NCI-H1417 (cell line): ENCODE measurements around the gene PDRG1.
"Not testable (repeated sequence)": the region's sequence is repeated elsewhere in the genome, so short reads cannot be mapped to it uniquely, and the experiment has no call there.

Experiments used
- DNase-seq, 3 experiments: peaks; one replicate each; lab custom pipeline; 2025; lab: John Stamatoyannopoulos, UW

PDRG1 gene

DNA sequence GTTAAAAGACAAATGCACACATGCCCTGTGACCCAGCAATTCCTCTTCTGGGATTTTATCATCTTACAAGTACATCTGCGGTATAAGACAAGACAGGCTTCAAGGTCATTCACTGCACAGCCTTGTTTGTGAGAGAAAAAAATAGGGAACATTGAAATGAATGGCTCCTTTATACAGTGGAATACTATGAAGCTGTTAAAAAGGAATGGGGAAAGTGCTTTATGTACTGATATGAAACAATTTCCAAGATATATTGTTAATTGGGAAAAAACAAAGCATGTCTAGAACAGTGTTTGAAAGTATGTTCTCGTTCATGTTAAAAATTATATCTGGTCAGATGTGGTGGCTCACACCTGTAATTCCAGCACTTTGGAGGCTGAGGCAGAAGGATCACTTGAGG, 25.4 kb downstream of the PDRG1 start:
- DNase-seq, result no peak

DNA sequence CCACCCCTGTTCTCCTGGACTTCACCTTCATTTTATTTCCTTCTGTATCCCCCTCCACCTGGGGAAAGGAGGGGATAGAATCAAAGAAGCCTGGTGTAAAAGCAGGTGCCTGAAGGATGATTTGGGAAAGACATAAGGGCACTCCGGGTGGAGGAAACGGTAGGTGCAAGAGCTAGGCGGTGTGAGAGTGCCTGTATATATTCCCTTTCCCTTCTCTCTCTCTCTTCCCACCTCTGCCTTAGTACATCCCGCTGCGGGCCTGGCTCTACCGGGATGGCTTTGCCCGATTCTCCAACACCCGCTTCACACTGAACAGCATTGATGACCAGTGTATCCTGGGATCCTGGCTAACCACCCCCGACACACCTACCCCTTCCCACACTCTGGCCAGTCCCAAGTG, 26.2 kb downstream of the PDRG1 start:
- DNase-seq, result no peak

DNA sequence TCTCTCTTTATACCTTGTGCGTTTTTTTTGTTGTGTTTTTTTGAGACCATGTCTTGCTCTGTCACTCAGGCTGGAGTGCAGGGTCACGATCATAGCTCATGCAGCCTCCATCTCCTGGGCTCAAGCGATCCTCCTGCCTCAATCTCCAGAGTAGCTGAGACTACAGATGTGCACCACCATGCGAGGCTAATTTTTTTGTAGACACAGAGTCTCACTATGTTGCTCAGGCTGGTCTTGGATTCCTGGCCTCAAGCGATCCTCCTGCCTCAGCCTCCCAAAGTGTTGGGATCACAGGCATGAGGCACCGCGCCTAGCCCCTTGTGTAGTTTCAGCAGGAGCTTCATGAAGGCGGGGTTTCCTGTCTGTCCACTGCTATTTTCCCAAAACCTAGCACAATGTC, 27.3 kb downstream of the PDRG1 start:
- no peak for DNase-seq

DNA sequence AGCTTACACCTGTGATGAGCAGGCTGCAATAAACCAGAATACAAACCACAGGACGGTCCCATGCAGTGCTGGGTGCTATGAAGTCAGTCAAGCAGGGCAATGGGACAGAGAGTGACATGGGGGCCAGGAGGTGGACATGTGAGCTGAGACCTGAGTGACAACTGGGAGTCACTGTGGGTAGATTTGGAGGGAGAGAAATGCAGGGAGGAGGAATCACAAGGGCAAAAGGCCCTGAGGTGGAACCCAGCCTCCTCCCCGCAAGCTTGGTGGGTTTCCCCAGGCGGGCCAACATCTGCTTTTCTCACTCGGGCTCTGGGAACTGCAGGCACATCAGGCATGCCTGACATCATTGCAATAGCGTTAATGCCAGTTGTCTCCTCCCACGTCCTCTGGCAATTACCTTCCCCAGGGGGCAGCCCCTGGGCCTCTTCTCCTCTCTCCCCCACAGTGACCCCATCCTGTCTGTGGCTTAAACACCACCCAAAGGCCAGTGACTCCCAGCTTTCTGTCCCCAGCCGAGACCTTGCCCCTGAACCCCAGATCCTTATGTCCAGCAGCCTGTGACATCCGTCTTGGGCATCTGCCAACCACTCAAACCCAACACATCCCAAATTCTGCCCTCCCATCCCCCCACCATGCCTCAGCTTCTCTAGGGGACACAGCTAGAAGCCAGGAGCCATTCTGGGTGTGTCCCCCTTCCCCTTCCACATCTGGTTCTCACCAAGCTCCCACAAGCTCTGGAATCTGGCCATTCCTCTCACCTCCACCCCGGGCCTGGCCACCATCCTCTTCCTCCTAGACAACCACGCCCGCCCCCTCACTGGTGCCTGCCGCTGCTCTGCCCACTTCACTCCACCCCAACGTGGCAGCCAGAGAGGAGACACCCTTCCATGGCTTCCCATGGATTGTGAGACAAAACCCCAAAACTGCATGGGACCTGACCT, 28.2 kb downstream of the PDRG1 start:
- peak in 1 of 3 experiments; percentile 18 for DNase-seq

DNA sequence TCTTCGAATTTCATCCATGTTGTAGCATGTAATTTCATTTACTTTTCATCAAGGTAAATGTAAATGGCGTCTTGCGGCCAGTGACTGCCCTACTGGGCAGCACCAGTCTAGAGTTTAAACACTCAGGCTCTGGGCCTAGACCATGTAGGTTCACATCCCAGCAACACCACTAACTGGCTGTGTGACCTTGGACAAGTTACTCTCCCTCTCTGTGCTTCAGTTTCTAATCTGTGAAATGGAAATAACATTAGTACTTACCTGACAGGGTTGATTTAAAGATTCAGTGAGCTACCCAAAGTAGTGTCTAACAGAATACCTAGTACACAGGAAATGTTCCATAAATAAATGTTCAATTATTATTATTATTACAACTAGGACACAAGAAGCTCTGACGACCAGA, 29.3 kb downstream of the PDRG1 start:
- no peak for DNase-seq

DNA sequence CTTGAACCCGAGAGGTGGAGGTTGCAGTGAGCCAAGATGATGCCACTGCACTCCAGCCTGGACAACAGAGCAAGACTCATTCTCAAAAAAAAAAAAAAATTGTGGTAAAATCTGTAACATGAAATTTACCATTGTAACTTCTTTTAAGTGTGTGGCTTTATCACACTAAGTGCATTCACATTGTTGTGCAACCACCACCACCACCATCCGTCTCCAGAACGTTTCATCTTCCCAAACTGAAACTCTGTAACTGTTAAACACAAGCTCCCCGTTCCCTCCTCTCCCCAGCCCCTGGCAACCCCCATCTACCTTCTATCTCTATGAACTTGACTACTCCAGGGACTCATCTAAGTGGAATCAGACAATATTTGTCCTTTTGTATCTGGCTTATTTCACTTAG, 29.7 kb downstream of the PDRG1 start:
- no peak for DNase-seq

DNA sequence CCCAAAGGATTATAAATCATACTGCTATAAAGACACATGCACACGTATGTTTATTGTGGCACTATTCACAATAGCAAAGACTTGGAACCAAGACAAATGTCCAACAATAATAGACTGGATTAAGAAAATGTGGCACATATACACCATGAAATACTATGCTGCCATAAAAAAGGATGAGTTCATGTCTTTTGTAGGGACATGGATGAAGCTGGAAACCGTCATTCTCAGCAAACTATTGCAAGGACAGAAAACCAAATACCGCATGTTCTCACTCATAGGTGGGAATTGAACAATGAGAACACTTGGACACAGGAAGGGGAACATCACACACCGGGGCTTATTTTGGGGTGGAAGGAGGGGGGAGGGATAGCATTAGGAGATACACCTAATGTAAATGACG, 30.4 kb downstream of the PDRG1 start:
- DNase-seq, result not testable (repeated sequence)

DNA sequence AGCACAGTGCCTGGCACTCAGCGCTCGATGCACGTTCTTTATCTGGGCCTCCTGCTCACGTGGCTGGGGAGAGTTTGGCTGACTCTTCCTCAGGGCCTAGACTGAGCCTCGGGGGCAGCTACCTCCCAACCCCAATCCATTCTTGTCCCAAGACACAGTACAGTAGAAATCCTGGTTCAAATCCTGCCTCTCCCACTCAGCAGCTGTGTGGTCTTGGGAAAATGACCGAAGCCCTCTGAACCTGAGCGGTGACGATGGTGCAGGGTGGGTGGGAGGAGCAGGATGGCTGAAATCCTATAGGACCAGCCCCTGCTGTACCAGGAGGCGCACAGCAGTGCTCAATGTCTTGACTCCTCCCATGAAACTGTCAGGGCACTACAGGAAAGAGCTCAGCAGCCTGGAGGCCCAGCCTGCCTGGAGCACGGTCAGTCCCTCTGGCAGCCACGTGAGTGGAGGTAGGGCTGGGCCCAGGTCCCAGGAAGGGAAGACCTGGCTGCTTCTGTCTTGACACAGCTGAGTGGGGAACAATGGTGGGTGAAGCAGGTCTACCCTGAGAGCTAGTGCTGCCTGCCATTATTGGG, 31.5 kb downstream of the PDRG1 start:
- no peak for DNase-seq

DNA sequence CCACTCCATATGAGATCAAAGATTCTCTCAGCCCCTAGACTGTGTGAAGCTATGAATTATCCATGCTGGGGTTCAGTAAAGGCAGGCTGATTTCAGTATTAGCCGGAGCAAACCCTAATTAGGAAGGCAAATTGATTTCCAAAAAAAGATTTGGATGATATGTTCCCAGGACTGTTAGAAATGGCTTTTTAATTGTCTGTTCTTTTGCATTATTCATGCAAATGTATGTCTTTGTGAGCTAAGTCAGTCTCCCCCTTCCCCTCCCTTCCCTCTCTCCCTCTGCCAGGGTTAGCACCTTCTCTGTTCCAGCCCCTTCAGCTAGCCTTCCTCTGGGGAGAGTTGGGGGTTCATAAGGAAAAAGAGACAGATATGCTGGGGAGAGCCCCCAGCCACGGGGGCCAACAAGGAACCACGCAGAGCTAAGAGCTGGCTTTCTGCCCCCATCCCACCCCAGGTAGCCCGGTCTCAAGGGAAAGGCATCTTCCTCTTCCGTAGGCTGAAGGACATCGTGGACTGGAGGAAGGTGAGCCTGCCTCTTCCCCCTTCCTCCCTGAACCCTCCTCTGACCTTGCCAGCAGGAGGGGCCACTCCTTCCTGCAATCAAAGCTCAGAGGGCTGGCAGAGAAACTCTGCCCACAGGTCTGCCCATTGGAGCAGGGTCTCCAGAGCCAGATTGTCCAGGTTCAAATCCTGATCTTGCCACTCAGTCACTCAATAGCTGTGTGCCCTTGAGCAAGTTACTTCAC, 32.3 kb downstream of the PDRG1 start:
- DNase-seq, result no peak

DNA sequence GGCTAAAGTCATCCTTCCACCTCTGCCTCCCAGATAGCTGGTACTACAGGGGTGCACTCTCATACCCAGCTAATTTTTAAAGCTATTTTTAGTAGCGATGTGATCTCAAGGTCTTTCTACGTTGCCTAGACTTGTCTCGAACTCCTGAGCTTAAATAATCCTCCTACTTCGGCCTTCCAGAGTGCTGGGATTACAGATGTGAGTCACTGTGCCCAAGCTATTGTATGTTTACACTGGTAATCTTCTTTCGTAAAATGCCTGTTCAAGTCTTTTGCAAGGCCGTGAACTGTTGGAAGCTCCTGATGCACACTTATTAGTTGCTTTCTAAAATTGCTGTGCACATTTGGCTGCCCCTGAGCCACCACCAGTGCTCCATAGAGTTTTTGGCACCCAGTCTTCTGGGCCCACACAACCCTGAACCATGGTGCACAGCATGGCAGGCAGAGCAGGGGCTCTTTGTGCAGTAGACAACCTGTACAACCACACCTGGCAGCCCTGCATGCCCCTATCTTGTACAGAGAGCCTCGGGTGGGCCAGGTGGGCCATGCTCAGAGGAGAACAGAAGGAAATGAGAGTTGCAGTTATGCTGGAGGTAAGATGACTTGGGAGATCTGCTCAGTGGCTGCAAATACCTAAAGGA, 33.3 kb downstream of the PDRG1 start:
- DNase-seq, result no peak

DNA sequence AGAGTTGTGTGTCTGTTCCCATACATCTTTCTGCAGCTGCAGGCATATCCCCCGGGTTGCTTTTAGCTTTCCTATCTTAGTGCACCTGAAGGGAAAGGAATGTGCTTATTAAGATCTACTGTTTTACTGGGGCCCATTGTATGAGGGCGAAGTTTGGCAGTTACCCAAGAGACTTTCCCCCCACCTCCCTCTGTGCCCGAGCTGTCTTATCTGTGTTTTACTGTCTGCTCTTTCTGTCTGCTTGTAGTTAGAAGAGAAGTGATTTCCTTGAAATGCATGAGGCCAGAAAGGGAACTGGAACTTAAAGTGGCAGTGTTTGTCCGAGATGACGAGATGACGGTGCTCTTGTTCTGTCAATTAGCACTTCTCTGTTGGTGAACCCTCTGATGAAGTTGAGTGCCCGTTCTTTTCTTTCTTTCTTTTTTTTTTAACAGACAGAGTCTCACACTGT, 33.9 kb downstream of the PDRG1 start:
- DNase-seq, result not testable (repeated sequence)

DNA sequence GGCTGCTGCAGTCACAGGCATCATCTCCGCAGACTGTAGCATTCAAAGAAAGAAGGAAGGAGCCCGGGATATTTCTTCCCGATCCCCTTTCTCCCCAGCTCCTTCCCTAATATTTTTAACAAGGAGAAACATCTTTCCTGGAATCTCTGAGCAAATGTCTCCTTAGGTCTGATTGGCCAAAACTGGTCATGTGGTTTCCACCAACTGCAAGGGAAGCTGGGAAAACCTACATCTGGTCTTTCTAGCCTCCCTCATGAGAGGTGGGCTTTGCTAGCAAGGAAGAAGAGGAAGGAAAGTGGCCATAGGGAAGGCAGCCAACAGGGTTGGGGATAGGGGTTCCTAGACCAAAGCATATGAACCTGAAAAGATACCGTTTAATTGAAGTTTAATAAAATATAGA, 35.1 kb downstream of the PDRG1 start:
- DNase-seq, result no peak

DNA sequence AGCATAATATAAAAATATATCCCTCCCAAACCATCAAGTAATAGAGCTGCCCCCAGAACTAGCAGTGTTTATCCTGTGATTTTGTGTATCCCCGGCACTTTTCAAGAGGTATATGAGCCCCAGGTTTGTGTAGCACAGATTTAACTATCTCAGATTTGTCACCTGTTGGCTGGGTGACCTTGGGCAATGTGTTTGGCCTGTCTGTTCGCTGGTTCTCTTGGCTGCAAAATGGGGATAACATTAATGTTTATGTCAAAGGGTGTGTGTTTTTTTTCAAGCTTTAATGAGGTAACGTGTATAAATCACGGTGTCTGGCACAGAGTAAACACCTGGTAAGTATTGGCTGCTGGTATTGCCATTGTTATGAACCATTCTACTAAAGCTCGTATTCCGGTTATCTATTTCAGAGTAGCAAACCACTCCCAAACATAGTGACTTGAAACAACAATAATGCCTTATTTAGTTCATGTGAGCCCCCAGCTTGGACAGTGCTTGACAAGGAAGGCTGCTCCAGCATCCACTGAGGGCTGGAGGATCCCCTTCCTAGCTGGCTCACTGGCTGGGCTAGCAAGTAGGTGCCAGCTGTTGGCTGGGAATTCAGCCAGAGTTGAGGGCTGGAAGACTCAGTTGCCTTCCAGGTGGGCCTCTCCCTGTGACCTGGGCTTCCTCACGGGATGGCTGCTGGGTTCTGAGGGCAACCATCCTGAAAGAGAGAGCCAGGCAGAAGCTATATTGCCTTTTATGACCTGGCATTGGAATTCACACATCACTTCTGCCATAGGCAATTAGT, 36.2 kb downstream of the PDRG1 start:
- DNase-seq, result peak in 2 of 3 experiments; percentile 48 to 71

DNA sequence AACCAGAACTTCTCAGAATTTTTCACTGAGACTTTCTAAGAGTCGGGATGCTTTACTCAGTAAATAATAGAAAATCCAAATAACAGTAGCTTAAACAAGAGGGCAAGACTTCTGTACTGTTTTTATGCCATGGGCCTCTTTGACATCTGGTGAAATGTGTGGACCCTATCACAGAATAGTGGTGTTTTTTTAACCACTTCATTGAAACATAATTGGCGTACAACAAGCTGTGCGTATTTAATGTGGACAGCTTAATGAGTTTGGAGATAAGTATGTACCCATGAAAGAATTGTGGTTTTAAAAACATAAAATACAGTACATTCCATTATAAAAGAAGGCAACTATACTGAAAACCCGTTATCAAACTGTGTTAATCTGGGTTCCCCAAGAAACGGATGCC, 37.7 kb downstream of the PDRG1 start:
- DNase-seq, result peak in 1 of 3 experiments; percentile 30

DNA sequence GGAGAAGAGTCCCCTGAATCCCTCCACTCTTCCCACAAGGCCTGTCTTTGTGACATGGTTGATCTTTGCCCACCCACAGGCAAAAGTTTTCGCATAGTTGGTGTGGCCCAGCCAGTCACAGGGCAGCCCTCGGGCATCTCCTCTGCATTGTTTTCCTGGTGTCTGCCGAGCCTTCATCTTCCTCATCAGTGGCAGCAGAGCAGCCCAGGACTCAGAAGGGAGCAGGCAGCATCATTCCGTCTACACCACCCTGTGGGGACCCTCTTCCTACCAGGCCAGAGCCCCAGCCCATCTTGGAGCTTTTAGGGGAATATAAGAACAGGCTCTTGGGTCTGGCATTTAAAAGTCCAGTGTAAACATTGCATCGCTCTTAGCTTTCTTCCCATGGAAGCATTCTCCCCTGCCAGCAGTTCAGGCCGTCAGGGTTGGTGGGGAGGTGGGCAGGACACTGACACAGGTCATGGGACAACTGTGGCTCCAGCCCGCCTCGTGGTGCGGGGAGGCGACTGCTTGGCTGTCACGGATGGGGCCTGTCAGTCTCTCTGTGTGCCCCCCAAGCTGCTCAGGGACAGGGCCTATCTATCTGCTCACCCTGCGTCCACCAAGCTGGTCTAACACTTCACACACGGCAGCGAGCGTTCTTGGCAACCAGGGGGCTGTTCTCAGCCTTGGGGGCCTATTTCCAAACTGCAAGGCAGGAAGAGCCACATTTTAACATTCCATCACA, 38.3 kb downstream of the PDRG1 start:
- DNase-seq, result no peak

DNA sequence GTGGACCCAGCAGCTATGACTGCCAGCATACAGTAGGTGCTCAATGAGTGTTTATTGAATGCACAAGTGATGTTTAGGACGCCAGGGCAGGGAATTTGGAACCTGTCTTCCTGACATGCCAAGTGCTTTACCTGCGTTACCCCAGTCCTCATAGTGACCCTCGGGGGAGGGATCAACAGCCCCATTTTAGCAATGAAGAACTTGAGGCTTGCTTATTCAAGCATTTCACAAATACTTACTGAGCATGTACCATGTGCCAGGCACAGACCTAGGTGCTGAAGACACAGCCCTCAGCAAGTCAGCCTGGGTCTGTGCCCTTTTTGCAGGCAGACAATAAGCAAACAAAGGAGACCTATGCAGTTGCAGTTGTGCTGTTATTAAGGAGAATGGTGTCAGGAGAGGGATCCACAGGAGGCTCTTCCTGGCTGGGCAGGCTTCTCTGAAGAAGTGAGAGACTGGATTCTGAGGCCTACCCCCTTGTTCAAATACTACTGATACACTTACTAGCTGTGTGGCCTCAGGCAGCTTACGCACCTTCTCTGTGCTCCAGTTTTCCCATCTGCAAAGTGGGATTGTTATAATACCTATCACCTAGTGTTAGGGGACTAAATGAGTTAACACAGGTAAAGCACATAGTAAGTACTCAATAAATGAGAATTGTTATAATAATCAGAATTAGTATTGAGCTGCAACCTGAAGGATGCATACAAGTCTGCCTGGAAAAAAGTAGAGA, 41.6 kb downstream of the PDRG1 start:
- no peak for DNase-seq

DNA sequence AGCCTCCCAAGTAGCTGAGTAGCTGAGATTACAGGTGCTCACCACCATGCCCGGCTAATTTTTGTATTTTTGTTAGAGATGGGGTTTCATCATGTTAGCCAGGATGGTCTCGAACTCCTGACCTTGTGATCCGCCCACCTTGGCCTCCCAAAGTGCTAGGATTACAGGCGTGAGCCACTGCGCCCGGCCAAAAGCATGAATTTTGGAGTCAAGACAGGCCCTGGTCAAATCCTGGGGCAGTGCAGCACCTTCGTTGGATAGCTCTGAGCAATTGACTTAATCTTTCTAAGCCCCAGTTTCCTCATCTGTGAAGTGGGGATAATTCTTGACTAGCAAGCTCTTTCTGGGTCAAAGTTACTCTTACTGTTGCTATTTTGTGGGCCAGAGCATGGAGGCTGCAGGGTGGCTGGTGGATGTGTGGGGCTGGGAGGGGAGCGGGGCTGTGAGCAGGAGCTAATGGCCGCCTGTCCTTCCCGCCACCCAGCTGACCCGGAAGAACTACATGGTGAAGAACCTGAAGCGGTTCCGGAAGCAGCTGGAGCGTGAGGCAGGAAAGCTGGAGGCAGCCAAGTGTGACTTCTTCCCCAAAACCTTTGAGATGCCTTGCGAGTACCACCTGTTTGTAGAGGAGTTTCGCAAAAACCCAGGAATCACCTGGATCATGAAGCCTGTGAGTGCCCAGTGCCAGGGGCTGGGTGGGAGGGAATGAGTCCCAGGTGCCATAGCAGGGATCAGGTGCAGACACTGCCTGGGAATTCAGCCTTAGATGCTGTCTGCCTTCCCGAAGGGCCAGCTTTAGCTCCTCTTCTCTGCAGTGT, 42.4 kb downstream of the PDRG1 start:
- DNase-seq, result no peak

DNA sequence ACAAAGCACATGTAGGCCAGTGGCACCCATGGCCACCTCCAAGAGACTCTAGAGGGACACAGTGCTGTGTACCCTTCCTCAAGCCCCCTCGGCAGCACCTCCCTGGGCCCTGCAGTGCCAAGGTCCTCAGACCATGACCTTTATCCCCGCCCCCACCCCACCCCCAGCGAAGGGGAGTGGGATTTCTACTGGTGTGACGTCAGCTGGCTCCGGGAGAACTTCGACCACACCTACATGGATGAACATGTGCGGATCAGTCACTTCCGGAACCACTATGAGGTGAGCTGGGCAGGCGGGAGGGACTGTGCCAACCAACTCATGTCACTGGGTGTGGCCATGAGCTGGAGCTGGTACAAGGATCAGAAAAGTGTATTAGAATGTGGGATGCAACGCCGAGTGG, 43.4 kb downstream of the PDRG1 start:
- DNase-seq, result no peak

DNA sequence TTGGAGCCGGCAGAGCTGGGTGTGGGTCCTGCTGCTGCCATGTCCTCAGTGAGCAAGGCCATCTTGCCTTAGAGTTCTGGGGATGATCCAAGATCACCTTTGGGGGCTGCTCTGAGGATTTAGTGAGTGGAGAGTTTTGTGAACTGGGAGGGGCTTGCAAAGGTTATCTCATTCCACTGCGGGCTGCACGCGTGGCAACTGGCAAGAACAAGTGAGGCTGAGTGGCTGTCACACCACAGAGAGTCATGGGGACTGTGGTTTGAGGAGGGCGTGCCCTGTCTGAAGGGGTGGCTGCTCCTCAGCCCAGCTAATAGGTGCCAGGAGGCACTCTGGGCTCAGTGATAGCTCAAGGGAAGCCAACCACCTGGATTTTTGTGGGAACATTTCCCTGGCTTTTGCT, 43.8 kb downstream of the PDRG1 start:
- no peak for DNase-seq
